Measurements from ENCODE around the gene CNGA4.
"Not testable (repeated sequence)": the region's sequence is repeated elsewhere in the genome, so short reads cannot be mapped to it uniquely, and the experiment has no call there.

The CNGA4 gene

GRCh38 chr11:6260207-6260726 is 21.4 kb downstream of the CNGA4 start:
- no peak overlapping the region for H3K27ac Mint-ChIP-seq
- peaks cover 5% of the 10 kb centered on the region for H3K4me1 Mint-ChIP-seq
- DNase-seq: no peak
- CTCF ChIA-PET: interaction anchor here (0.5 to 3.4 kb wide), 6 partner anchors 10 to 103 kb away, joined by 3 to 22 read pairs (median 4); no protein-coding TSS in a partner anchor
- no peaks in the 10 kb centered on the region for H3K9me3 Mint-ChIP-seq
- no peak overlapping the region for H3K4me3 Mint-ChIP-seq
- H3K36me3 Mint-ChIP-seq: no peaks in the 10 kb centered on the region
- peaks cover 7% of the 10 kb centered on the region for H3K27me3 Mint-ChIP-seq

- no peaks in the 10 kb centered on the region for H3K9me3 Mint-ChIP-seq
- H3K4me1 Mint-ChIP-seq: peaks cover 5% of the 10 kb centered on the region
- no peak for DNase-seq
- H3K36me3 Mint-ChIP-seq: no peaks in the 10 kb centered on the region
- H3K27ac Mint-ChIP-seq: no peak overlapping the region
- H3K4me3 Mint-ChIP-seq: no peak overlapping the region
- CTCF ChIA-PET: interaction anchor here (0.7 kb wide), 1 partner anchor 98 kb away, joined by 3 read pairs; no protein-coding TSS in a partner anchor
- peaks cover 11% of the 10 kb centered on the region for H3K27me3 Mint-ChIP-seq
Measured at GRCh38 chr11:6263662-6264061, 24.8 kb downstream of the CNGA4 start.

GRCh38 chr11:6268820-6269219 is 29.9 kb downstream of the CNGA4 start:
- no peaks in the 10 kb centered on the region for H3K9me3 Mint-ChIP-seq
- peaks cover 28% of the 10 kb centered on the region for H3K27me3 Mint-ChIP-seq
- no peak overlapping the region for H3K4me3 Mint-ChIP-seq
- CTCF ChIA-PET: interaction anchor here (1.6 kb wide), 1 partner anchor 175 kb away, joined by 3 read pairs; no protein-coding TSS in a partner anchor
- no peak for DNase-seq
- no peak overlapping the region for H3K27ac Mint-ChIP-seq
- H3K36me3 Mint-ChIP-seq: no peaks in the 10 kb centered on the region
- H3K4me1 Mint-ChIP-seq: peaks cover 2% of the 10 kb centered on the region

- DNase-seq: no peak
- Mint-ChIP-seq H3K36me3 (no peaks in the 10 kb centered on the region), H3K27me3 (peaks cover 31% of the 10 kb centered on the region), H3K27ac (no peak overlapping the region), H3K4me1 (peaks cover 2% of the 10 kb centered on the region), H3K4me3 (no peak overlapping the region), H3K9me3 (no peaks in the 10 kb centered on the region)
- CTCF ChIA-PET: interaction anchor here (1.3 kb wide), 1 partner anchor 29 kb away, joined by 3 read pairs; no protein-coding TSS in a partner anchor
Measured at GRCh38 chr11:6269994-6270393, 31.1 kb downstream of the CNGA4 start.

- Mint-ChIP-seq H3K4me1 (peaks cover 2% of the 10 kb centered on the region), H3K27ac (no peak overlapping the region), H3K27me3 (peaks cover 36% of the 10 kb centered on the region), H3K4me3 (no peak overlapping the region), H3K9me3 (no peaks in the 10 kb centered on the region), H3K36me3 (no peaks in the 10 kb centered on the region)
- CTCF ChIA-PET: interaction anchor here (0.9 to 1.3 kb wide), 3 partner anchors 10 to 28 kb away, joined by 3 read pairs; partner anchors contain the start of gene CCKBR
- no peak for DNase-seq
Measured at GRCh38 chr11:6270584-6271246, 31.8 kb downstream of the CNGA4 start.

GRCh38 chr11:6271598-6271997 is 32.7 kb downstream of the CNGA4 start:
- Mint-ChIP-seq H3K27ac (no peak overlapping the region), H3K27me3 (peaks cover 42% of the 10 kb centered on the region)
- CTCF ChIA-PET: interaction anchor here (0.9 kb wide), 1 partner anchor 11 kb away, joined by 3 read pairs; the partner anchor contains the start of gene CCKBR

GRCh38 chr11:6273188-6273587 is 34.3 kb downstream of the CNGA4 start:
- CTCF ChIA-PET: interaction anchor here (1.1 to 1.2 kb wide), 2 partner anchors 21 to 80 kb away, joined by 3 to 5 read pairs; no protein-coding TSS in a partner anchor
- peaks cover 47% of the 10 kb centered on the region for H3K27me3 Mint-ChIP-seq

More at GRCh38 chr11:6271598-6271997, 32.7 kb downstream of the CNGA4 start:
- Mint-ChIP-seq H3K4me1 (peaks cover 2% of the 10 kb centered on the region), H3K9me3 (no peaks in the 10 kb centered on the region), H3K36me3 (no peaks in the 10 kb centered on the region), H3K4me3 (no peak overlapping the region)
- no peak for DNase-seq

GRCh38 chr11:6280809-6281208 is 41.9 kb downstream of the CNGA4 start:
- DNase-seq, H3K27ac Mint-ChIP-seq, CTCF ChIA-PET, H3K36me3 Mint-ChIP-seq, H3K4me1 Mint-ChIP-seq, H3K9me3 Mint-ChIP-seq, H3K4me3 Mint-ChIP-seq: not testable (repeated sequence)
- H3K27me3 Mint-ChIP-seq: peaks cover 52% of the 10 kb centered on the region

More at GRCh38 chr11:6273188-6273587, 34.3 kb downstream of the CNGA4 start:
- Mint-ChIP-seq H3K27ac (no peak overlapping the region), H3K9me3 (no peaks in the 10 kb centered on the region), H3K4me1 (peaks cover 2% of the 10 kb centered on the region), H3K36me3 (no peaks in the 10 kb centered on the region), H3K4me3 (no peak overlapping the region)
- no peak for DNase-seq

- H3K9me3 Mint-ChIP-seq: no peaks in the 10 kb centered on the region
- CTCF ChIA-PET: interaction anchor here (0.8 to 2.4 kb wide), 4 partner anchors 9 to 80 kb away, joined by 3 to 9 read pairs (median 6); no protein-coding TSS in a partner anchor
- H3K4me1 Mint-ChIP-seq: no peaks in the 10 kb centered on the region
- no peaks in the 10 kb centered on the region for H3K36me3 Mint-ChIP-seq
- H3K4me3 Mint-ChIP-seq: no peak overlapping the region
- no peak for DNase-seq
- peaks cover 39% of the 10 kb centered on the region for H3K27me3 Mint-ChIP-seq
- no peak overlapping the region for H3K27ac Mint-ChIP-seq
Measured at GRCh38 chr11:6283453-6284023, 44.6 kb downstream of the CNGA4 start.

GRCh38 chr11:6284250-6284649 is 45.4 kb downstream of the CNGA4 start:
- Mint-ChIP-seq H3K4me3 (no peak overlapping the region), H3K9me3 (no peaks in the 10 kb centered on the region), H3K4me1 (no peaks in the 10 kb centered on the region), H3K36me3 (no peaks in the 10 kb centered on the region), H3K27me3 (peaks cover 36% of the 10 kb centered on the region), H3K27ac (no peak overlapping the region)
- no peak for DNase-seq
- CTCF ChIA-PET: no interaction called here

- H3K27ac Mint-ChIP-seq: no peak overlapping the region
- no peaks in the 10 kb centered on the region for H3K9me3 Mint-ChIP-seq
- no peaks in the 10 kb centered on the region for H3K4me1 Mint-ChIP-seq
- H3K27me3 Mint-ChIP-seq: peaks cover 40% of the 10 kb centered on the region
- no peaks in the 10 kb centered on the region for H3K36me3 Mint-ChIP-seq
- no peak for DNase-seq
- CTCF ChIA-PET: no interaction called here
- no peak overlapping the region for H3K4me3 Mint-ChIP-seq
Measured at GRCh38 chr11:6285019-6285418, 46.1 kb downstream of the CNGA4 start.

Measured in activated naive CD4-positive, alpha-beta T cell treated with anti-CD3 and anti-CD28 coated beads, Interleukin-2, amount 10 ng/mL, durations not matched to agents 7 days and 5 days (primary cell).